AG20443 (cell line): Measurements from ENCODE around the gene OR2T11.
"Not testable (repeated sequence)": the region's sequence is repeated elsewhere in the genome, so short reads cannot be mapped to it uniquely, and the experiment has no call there.

Source experiments
- DNase-seq: peaks from one replicate; pipeline ENCODE4 v3.0.0; 2012; ENCODE audit warnings: low spot score, mixed read lengths

The OR2T11 gene

DNA sequence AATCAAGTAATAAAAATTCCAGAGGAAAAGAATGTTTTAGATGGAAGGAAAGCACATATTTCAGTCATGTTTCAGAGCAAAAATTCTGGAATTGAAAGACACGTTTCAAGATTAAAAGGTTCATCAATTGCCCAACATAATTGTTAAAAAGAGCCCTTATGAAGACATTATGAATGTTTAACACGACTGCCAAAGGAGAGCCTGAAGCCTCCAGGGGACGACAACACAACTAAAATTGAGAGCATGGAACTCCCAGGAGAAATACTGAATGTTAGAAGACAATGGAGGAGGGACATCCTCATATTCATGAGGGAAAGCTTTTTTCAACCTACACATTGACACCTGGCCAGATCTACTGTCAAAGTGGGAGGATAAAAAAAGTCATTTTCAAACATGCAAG lies 16.0 kb downstream of the OR2T11 start:
- DNase-seq: peak; percentile 55

DNA sequence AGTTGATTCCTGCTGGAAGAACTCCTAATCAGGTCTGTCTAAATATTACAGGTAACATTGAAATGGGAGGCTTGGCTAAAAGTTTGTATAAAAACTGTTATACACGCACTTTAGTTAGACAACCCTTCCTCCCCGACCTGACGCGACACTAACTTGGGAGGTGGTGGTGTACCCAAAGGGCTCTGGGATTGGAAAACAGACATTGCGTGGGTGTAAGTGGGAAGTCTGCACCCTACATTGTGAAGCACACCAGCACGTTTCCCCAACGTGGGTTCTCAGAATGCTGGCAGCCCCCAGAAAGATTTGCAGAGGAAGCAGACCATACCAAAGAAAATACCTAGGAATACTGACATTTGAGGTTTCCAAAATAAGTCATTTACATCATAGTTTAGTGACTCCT lies 16.8 kb downstream of the OR2T11 start:
- DNase-seq: no peak

DNA sequence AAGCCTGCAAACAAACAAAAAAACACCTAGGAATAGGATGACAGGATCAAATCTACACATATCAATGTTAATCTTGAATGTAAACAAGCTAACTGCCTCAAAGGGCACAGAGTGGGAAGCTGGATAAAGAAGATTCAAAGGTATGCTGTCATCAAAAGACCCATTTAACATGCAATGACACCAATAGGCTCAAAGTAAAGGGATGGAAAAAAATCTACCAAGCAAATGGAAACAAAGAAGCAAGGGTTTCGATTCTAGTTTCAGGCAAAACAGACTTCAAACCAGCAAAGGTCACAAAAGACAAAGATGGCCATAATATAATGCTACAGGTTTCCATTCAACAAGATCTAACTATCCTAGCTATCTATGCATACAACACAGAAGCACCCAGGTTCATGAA lies 21.1 kb downstream of the OR2T11 start:
- DNase-seq: no peak

DNA sequence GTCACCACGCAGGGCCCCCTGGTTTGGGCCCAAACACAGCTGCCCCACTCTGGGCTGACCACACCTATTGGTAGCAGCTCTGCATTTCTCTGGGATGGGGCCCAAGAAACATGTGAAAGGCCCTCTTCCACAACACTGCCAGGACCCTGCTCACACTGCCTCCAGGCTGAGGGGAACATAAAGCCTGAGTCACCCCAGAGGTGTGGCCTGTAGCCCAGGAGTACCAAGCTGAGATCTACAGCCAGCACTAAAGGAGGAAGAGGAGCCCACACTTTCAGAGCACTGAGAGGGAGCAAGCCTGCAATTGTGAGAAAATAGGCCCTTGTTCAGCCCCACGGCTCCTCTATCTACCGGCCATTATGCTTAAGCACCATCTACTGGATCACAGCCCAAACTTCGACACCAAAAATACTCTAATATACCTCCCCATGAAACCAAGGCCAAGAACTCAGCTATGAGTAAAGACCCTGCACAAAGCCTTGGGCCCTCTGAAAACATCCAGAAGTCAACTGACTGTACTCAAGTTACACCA lies 22.9 kb downstream of the OR2T11 start:
- no peak for DNase-seq

DNA sequence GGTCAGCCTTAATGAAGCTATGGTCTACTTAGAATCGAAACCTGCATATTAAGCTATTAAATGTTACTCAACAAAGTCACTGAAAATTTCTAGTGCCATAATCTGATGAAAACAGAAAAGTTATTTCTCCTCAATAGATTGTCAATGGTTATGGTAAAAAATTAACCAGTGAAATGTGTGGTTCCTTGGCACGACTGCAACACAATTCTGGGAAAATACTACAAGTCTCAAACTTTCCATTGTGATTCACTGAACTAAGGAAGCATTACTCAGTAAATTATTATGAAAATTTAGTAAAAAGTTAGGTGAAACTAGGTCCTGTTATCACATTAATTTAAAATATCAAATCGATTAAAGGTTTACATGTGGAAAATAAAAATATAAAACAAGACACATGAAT lies 24.6 kb downstream of the OR2T11 start:
- DNase-seq: no peak

DNA sequence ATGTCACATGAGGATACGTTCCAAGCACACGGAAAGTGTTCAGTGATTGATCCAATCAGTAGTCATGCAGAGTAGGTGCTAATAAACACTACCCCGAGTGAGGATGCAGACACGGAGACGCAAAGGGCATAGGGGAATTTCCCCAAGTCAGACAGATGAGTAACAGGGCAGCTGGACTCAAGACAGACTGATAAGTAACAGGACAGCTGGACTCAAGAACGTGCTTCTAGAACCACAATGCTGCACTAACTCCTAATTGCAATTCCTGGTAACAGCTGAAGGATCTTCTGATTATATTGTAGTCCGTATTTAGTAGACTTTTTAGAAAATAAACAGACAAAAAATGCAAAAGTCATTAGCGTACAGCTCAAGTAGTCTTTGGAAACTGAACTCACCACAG lies 35.5 kb downstream of the OR2T11 start:
- no peak for DNase-seq

DNA sequence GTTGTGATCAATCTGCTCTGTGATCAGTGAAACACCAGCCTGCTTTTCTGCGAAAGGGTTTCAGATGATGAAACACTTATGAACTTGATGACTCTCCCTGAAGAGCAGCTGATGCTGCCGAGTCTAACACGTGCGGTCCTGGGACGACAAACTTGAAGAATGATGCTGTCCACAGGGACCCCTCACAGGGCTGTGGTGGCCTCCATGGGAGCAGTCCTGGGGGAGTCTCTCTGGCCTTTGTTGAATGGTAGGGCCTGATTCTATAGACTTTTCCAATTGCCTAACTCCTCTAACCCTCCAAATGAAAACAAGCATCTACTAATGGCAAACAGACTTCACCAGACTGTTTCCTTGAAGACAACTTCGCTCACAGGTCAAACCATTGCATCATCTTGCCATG lies 37.3 kb downstream of the OR2T11 start, which contains the start of gene OR2T10:
OR2T10 (minus strand) TSS at position 112 of the 400 bp plus-strand sequence. CDS start 3,932 bp downstream, outside the sequence.
- no peak for DNase-seq

DNA sequence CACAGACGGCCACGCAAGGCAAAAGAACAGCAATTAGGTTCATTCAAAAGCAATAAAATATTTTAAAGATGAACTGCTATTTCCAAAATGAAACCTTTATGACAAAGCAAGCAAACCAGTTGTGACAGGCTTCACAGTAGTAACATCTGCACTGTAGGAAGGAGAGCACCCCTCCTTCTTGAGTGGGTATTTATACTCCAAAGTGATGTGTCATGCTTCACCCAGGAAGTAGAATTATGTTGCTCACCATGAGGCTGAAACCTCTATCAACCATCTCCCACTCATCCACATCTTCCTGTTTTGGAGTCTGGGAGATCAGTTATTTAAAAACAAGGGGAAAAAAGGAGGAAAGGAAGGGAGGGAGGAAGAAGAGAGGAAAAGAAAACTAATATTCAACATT lies 38.3 kb downstream of the OR2T11 start:
- DNase-seq: no peak

DNA sequence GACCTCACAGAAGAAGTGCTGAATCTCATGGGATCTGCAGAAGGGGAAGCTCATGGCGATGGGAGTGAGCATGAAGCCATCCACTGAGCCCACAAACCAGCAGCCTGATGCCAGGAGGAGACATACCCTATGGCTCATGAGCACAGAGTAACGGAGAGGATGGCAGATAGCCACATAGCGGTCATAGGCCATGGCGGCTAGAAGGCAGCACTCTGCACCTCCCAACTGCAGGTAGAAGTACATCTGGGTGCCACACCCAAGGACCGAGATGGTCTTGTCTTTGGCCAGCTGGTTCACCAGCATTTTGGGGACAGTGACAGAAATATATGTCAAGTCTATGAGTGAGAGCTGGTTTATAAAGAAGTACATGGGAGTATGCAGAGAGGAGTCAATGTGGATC lies 41.7 kb downstream of the OR2T11 start:
- DNase-seq: no peak

DNA sequence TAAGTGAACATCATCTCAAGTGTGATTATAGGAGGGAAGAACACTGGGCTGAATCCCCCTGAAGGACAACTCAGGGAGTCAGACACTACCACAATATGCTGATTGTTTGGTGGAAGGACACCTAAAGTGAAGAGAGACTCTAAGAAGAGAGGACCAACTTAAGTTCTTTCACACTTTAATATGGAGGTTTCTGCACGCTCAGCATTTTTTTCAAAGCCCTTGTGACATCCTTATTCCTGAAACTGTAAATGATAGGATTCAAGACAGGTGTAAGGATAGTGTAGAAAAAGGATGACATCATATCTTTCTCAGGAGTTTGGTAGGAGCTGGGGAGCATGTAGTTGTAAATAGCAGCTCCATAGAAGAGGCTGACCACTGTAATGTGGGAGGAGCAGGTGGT lies 42.2 kb downstream of the OR2T11 start:
- no peak for DNase-seq

DNA sequence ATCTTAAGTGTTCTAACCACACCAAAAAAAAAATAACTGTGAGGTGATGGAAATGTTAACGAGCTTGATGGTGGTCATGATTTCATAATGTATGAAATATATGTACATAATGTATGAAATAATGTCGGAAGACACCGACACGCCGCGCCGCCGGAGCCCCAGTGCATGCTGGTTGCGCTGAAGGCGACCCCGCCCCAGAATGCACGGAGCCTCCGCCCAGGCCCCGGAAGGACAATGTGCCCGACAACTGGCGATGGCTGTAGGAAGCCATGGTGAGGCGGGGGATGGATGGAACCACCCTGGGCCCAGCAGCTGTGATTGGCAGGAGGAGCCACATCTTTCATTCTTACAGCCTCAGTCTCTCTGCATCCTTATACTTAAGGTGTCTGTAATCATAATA lies 44.8 kb downstream of the OR2T11 start:
- DNase-seq: no peak

DNA sequence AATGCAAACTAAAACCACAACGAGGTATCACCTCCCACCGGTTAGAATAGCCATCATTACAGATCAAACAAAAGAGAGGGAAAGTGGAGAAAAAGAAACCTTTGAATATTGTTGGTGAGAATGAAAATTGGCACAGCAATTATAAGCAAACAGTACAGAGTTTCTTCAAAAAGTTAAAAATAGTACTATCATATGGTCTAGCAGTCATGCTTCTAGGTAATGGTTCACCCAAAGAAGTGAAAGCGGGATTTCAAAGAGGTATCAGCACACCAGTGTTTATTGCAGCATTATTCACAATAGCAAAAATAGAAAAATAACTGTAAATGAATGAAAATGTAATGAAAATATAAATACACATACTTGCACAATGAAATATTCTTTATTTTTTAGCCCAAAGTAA lies 45.6 kb downstream of the OR2T11 start:
- no peak for DNase-seq

DNA sequence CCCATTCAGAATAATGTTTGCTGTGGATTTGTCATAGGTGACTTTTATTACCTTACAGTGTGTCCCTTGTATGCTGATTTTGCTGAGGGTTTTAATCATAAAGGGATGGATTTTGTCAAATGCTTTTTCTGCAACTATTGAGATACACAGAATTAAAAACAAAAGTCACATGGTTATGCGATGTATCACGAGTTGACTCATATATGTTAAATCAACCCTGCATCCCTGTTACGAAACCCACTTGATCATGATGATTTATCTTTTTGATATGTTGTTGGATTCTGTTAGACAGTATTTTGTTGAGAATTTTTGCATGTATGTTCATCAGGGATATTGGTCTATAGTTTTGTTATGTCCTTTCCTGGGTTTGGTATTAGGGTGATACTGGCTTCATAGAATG lies 49.6 kb downstream of the OR2T11 start:
- DNase-seq: no peak

DNA sequence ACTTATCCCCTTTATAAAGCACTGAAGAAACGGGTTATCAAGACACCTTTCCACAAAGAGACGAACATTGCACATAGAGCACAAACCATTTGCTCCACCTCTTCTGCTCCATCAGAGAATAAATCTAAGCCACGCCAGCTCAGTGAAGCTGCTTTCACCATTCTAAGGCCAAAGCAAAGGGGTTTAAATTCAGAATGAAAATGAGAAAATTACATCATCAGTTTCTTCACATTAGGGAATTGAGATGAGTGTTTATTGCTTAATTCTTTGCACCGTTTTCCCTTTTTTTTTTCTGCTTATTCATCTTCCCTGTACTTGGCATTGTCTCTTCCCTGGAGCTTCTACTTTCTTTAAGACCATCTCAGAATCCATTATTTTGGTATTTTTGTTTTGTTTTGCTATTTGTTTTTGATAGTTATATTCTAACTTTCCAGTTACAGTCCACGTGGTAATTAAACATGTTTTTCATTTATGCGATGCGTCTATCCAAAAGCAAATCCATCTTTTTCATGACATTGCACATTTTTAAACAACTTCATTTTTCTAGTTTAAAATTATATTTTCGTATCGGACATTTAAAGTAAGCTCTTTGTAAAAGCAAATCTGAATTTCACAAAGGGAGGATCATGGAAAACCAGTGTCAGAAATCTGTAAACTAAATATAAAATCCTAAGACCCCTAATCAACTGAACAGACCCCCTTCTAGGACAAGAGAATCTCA lies 58.5 kb downstream of the OR2T11 start:
- DNase-seq: no peak

DNA sequence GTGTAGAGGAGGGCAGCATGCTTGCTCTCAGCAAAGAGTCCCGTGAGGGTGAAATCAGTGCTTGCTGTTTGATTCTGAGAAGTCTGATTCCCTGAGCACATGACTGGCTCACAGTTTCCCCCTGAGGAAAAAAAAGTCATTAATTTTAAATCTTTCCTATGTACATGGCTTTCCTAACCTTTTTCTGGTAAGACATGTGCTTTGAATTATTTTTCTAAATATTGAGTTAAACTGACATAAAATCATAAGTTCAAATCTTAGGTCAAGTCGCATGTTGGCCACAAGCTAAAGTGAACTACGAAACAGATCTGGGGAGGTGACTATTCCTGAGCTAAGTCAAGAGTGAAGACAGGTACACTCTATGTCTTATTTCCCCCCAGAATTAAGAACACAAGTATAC lies 60.2 kb downstream of the OR2T11 start, which contains the start of gene OR2T34:
OR2T34 (minus strand) TSS at position 101 of the 400 bp plus-strand sequence; CDS start at position 101, 0 bp downstream.
- not testable (repeated sequence) for DNase-seq

DNA sequence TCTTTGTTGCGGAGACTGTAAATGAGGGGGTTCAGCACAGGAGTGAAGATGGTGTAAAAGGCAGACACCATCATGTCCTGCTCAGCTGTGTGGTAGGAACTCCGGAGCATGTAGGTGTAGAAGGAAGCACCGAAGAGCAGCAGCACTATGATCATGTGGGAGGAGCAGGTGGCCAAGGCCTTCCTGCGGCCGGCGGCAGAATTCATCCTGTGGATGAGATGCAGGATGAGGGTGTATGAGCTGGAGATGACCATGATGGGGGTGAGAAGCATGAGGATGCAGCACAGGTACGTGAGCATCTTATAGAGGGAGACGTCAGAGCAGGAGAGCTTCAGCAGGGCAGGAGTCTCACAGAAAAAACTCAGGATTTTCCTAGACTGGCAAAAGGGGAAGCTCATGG lies 61.0 kb downstream of the OR2T11 start:
- DNase-seq: not testable (repeated sequence)
